ENCODE data around the gene TLE6.

- TF ChIP-seq ZNF629 (CRISPR knock-in tag; conservative IDR thresholded peaks at IDR 0.05) (no peak), MEF2D (CRISPR knock-in tag; IDR thresholded peaks at IDR 0.05) (no peak), MLLT10 (CRISPR knock-in tag; IDR thresholded peaks at IDR 0.05) (no peak), HOXA3 (CRISPR knock-in tag; IDR thresholded peaks at IDR 0.05) (no peak), HNRNPLL (IDR thresholded peaks at IDR 0.05; ENCODE audit: low read depth, low read length, poor library complexity, severe bottlenecking) (no peak), MAX (IDR thresholded peaks at IDR 0.05) (no peak), AGO2 (optimal IDR thresholded peaks at IDR 0.05; ENCODE audit: low read depth, low read length) (no peak), POLR2A (IDR thresholded peaks at IDR 0.05; ENCODE audit: insufficient read depth in 1 of 2, low read depth in 2 of 2, low read length in 2 of 2) (no peak), ZFP36L2 (CRISPR knock-in tag; IDR thresholded peaks at IDR 0.05) (no peak), IRF2 (CRISPR knock-in tag; IDR thresholded peaks at IDR 0.05) (no peak), NFYB (CRISPR knock-in tag; IDR thresholded peaks at IDR 0.05) (no peak), EZH2 (conservative IDR thresholded peaks at IDR 0.05; ENCODE audit: low read depth, low read length) (no peak)
- TF ChIP-seq, protein P1, sequence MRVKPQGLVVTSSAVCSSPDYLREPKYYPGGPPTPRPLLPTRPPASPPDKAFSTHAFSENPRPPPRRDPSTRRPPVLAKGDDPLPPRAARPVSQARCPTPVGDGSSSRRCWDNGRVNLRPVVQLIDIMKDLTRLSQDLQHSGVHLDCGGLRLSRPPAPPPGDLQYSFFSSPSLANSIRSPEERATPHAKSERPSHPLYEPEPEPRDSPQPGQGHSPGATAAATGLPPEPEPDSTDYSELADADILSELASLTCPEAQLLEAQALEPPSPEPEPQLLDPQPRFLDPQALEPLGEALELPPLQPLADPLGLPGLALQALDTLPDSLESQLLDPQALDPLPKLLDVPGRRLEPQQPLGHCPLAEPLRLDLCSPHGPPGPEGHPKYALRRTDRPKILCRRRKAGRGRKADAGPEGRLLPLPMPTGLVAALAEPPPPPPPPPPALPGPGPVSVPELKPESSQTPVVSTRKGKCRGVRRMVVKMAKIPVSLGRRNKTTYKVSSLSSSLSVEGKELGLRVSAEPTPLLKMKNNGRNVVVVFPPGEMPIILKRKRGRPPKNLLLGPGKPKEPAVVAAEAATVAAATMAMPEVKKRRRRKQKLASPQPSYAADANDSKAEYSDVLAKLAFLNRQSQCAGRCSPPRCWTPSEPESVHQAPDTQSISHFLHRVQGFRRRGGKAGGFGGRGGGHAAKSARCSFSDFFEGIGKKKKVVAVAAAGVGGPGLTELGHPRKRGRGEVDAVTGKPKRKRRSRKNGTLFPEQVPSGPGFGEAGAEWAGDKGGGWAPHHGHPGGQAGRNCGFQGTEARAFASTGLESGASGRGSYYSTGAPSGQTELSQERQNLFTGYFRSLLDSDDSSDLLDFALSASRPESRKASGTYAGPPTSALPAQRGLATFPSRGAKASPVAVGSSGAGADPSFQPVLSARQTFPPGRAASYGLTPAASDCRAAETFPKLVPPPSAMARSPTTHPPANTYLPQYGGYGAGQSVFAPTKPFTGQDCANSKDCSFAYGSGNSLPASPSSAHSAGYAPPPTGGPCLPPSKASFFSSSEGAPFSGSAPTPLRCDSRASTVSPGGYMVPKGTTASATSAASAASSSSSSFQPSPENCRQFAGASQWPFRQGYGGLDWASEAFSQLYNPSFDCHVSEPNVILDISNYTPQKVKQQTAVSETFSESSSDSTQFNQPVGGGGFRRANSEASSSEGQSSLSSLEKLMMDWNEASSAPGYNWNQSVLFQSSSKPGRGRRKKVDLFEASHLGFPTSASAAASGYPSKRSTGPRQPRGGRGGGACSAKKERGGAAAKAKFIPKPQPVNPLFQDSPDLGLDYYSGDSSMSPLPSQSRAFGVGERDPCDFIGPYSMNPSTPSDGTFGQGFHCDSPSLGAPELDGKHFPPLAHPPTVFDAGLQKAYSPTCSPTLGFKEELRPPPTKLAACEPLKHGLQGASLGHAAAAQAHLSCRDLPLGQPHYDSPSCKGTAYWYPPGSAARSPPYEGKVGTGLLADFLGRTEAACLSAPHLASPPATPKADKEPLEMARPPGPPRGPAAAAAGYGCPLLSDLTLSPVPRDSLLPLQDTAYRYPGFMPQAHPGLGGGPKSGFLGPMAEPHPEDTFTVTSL (CRISPR knock-in tag; IDR thresholded peaks at IDR 0.05; ENCODE audit: borderline replicate concordance): no peak
Observed at GRCh38 chr19:3017923-3018322, 40.6 kb downstream of the TLE6 start.

Data from HepG2 (cell line).